Keratinocyte (primary cell): ENCODE results near the gene FIBP.

Experiments used
- CTCF ChIP-seq, 3 experiments: IDR thresholded peaks in 1 of 3; conservative IDR thresholded peaks in 1 of 3; optimal IDR thresholded peaks in 1 of 3; 2 replicates in 2 of 3; 3 replicates in 1 of 3; pipeline versions ENCODE3 to v1.5.1; 2011; ENCODE audit warnings: low read length in 3 of 3, mild to moderate bottlenecking in 3 of 3, moderate library complexity in 2 of 3, control low read depth in 1 of 3, inconsistent platforms in 1 of 3; ENCODE audit not compliant: insufficient read depth in 2 of 3; ENCODE audit errors: extremely low read depth in 1 of 3
- EZH2 ChIP-seq: IDR thresholded peaks from one replicate; pipeline ENCODE4 v1.6.1; 2012; ENCODE audit warnings: inconsistent platforms, mild to moderate bottlenecking, low read length, moderate library complexity

- TF ChIP-seq CTCF (optimal IDR thresholded peaks at IDR 0.05 in 1 of 3, IDR thresholded peaks at IDR 0.05 in 1 of 3, conservative IDR thresholded peaks at IDR 0.05 in 1 of 3; ENCODE audit: extremely low read depth in 1 of 3, insufficient read depth in 2 of 3, low read length in 3 of 3), result no peak
- no peak for TF ChIP-seq EZH2
Observed at GRCh38 chr11:65922565-65922964, 34.3 kb upstream of the FIBP start.
